Type B pancreatic cell (in vitro differentiated cells): Measurements from ENCODE around the gene POLN. TPM values are rescaled to one million over a fixed set of nuclear protein-coding genes. Genes with fewer than 3 reads are reported as not detected.

Source experiments
- DNase-seq: peaks from one replicate; pipeline ENCODE4 v3.0.0; 2021; ENCODE audit warnings: mixed read lengths; ENCODE audit not compliant: unreplicated experiment; ENCODE audit errors: extremely low spot score
- H3K27ac Mint-ChIP-seq: 2 replicates; pipeline ENCODE4 v1.8.0; 2021; ENCODE audit warnings: mild to moderate bottlenecking, mixed read lengths
- H3K27me3 Mint-ChIP-seq: 2 replicates; pipeline ENCODE4 v1.8.0; 2021; ENCODE audit warnings: mixed read lengths
- H3K36me3 Mint-ChIP-seq: 2 replicates; pipeline ENCODE4 v1.8.0; 2021; ENCODE audit warnings: mixed read lengths
- H3K4me1 Mint-ChIP-seq: one replicate; pipeline ENCODE4 v1.8.0; 2021; ENCODE audit warnings: mixed read lengths; ENCODE audit not compliant: unreplicated experiment
- H3K4me3 Mint-ChIP-seq: 2 replicates; pipeline ENCODE4 v1.8.0; 2021; ENCODE audit warnings: mild to moderate bottlenecking, mixed read lengths
- H3K9me3 Mint-ChIP-seq: 2 replicates; pipeline ENCODE4 v1.8.0; 2021; ENCODE audit warnings: mixed read lengths
- total RNA-seq: library from RNA; stranded (reverse); gene quantifications from 2 replicates; pipeline ENCODE4 v1.2.1, GENCODE V29; 2021; ENCODE audit warnings: low replicate concordance
- TF ChIP-seq, protein P1 (sequence below): fragments of 200-600 bp; sonication (generic); conservative IDR thresholded peaks from 2 replicates; pipeline ENCODE4 v1.5.0; 2021; ENCODE audit warnings: antibody characterized with exemption, mild to moderate bottlenecking

POLN gene
- total RNA-seq, 1 donor from 2014 or later, result 4.1 TPM

GRCh38 chr4:2025817-2026216 lies 216.1 kb downstream of the POLN start:
- DNase-seq, result no peak
- H3K36me3 Mint-ChIP-seq, result no peaks in the 10 kb centered on the region
- peaks cover 75% of the 10 kb centered on the region for H3K27me3 Mint-ChIP-seq
- H3K4me1 Mint-ChIP-seq, result no peaks in the 10 kb centered on the region
- no peaks in the 10 kb centered on the region for H3K9me3 Mint-ChIP-seq
- no peak overlapping the region for H3K27ac Mint-ChIP-seq
- TF ChIP-seq, protein P1, sequence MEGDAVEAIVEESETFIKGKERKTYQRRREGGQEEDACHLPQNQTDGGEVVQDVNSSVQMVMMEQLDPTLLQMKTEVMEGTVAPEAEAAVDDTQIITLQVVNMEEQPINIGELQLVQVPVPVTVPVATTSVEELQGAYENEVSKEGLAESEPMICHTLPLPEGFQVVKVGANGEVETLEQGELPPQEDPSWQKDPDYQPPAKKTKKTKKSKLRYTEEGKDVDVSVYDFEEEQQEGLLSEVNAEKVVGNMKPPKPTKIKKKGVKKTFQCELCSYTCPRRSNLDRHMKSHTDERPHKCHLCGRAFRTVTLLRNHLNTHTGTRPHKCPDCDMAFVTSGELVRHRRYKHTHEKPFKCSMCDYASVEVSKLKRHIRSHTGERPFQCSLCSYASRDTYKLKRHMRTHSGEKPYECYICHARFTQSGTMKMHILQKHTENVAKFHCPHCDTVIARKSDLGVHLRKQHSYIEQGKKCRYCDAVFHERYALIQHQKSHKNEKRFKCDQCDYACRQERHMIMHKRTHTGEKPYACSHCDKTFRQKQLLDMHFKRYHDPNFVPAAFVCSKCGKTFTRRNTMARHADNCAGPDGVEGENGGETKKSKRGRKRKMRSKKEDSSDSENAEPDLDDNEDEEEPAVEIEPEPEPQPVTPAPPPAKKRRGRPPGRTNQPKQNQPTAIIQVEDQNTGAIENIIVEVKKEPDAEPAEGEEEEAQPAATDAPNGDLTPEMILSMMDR, result no peak
- no peak overlapping the region for H3K4me3 Mint-ChIP-seq

DNA sequence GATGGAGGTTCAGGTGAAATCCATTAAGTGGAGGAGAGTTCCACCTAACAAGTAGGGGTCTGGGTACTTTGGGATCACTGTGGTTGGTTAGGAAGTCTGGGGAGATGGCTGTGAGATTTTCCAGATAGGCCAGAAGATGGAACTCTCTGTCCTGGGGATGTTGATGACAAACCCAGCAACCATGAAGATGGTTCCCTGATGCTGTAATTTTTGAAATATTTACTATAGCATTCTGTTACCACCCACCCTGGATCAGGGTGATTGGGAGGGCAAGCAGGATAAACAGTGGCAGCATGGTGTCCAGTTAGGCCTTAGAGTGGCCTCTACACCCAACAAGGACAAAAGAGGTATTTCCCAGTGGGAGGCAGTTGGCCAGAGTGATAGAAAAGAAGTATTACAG lies 217.2 kb downstream of the POLN start:
- Mint-ChIP-seq H3K36me3 (no peaks in the 10 kb centered on the region), H3K4me3 (no peak overlapping the region), H3K27ac (no peak overlapping the region), H3K27me3 (peaks cover 70% of the 10 kb centered on the region), H3K9me3 (no peaks in the 10 kb centered on the region), H3K4me1 (no peaks in the 10 kb centered on the region)
- TF ChIP-seq, protein P1, result no peak
- no peak for DNase-seq

Other genes with a start within 250 kb of the POLN start
- 42.2 and 44.8 TPM in 2 replicates for gene NELFA, start 233.1 kb downstream of the POLN start, total RNA-seq
- 9.6 and 14.9 TPM in 2 replicates for gene NAT8L, start 182.8 kb downstream of the POLN start, total RNA-seq
- 12.3 and 19.7 TPM in 2 replicates for gene HAUS3, start within 50 bp of the POLN start, total RNA-seq
- 59.8 and 79.9 TPM in 2 replicates for gene MXD4, start 20.0 kb upstream of the POLN start, total RNA-seq
- 3.6 and 7.0 TPM in 2 replicates for gene ZFYVE28, start 176.5 kb upstream of the POLN start, total RNA-seq
- gene CFAP99, start 176.8 kb upstream of the POLN start, total RNA-seq, result 0.43 and 1.1 TPM in 2 replicates
- gene RNF4, start 227.0 kb upstream of the POLN start, total RNA-seq, result 55.9 and 61.4 TPM in 2 replicates